ENCODE data around the gene SGCA.

DNA sequence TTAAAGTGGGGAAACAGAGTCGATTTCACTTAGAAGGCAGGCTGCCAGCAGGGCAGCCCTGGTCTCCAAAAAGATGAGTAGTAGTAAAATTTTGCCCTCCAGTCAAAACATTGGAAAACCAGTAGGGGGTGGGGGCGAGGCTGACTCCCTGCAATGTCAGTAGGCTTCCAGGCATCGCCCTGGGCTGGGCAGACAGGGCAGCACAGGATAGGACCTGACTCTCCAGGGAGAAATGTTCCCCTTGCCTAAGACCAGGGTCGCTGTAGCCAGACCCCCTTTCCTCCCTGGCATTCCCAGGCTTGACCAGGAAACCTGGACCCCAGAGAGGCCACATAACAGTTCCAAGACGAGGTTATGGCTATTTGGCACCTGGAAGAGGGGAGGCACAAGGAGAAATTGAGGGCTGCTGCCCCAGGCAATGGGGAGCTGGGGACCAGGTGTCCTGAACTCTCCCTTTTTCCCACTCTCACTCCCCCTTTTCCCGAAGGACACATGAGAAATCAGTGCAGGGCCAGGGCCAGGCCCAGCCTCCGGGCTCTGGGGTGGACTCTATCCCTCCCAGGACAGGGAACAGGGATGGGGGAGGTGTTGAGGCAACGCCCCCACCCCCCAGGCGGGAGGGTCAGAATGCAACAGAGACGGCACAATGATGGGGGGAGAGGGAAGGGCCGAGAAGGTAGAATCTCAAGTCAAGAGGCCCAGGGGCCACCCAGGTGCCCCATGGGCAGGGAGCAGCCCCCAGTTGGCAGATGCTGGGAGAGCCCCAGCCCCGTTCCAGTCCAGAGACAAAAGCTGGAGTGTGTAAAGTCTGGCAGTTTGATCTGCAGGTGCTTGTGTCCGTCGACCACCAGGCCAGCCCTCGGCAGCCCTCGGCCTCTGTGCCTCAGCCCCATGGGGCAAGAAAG, 31.3 kb upstream of the SGCA start:
- TF ChIP-seq POLR2A (IDR thresholded peaks at IDR 0.05; ENCODE audit: low read depth, low read length) (no peak), TAF1 (IDR thresholded peaks at IDR 0.05; ENCODE audit: low read depth, low read length) (no peak), POLR2AphosphoS5 (IDR thresholded peaks at IDR 0.05; ENCODE audit: low read depth, low read length) (0 out of 2 replicates have a peak, but pooled peaks have one; percentile 35), SPI1 (IDR thresholded peaks at IDR 0.05; ENCODE audit: low read depth, low read length) (no peak), PAX5 (IDR thresholded peaks at IDR 0.05; ENCODE audit: insufficient read depth, low read length, severe bottlenecking) (no peak), POU2F2 (IDR thresholded peaks at IDR 0.05; ENCODE audit: low read depth, low read length) (no peak)
